Neural cell (in vitro differentiated cells): ENCODE data around the gene PLCD1. TPM values are rescaled to one million over a fixed set of nuclear protein-coding genes. Genes with fewer than 3 reads are reported as not detected.
"Not testable (repeated sequence)": the region's sequence is repeated elsewhere in the genome, so short reads cannot be mapped to it uniquely, and the experiment has no call there.

ENCODE experiments used
- H2AFZ ChIP-seq: fragments of 200-600, 300-800 bp; sonication (generic), shearing (Covaris generic); 2 replicates; pipeline ENCODE4 v1.6.0; 2014; ENCODE audit warnings: low read depth, mild to moderate bottlenecking, antibody characterized with exemption, low read length, moderate library complexity
- H3F3A ChIP-seq: fragments of 200-600 bp; shearing (Covaris generic); 2 replicates; pipeline ENCODE4 v1.6.1; 2016; ENCODE audit warnings: mild to moderate bottlenecking, moderate library complexity, mixed read lengths, antibody characterized with exemption, low read length; ENCODE audit not compliant: insufficient read depth, poor library complexity, severe bottlenecking
- H3K27ac ChIP-seq: fragments of 200-600, 300-800 bp; sonication (generic), shearing (Covaris generic); 2 replicates; pipeline ENCODE4 v1.5.1; 2014; ENCODE audit warnings: mild to moderate bottlenecking, low read length, moderate library complexity
- H3K27me3 ChIP-seq: fragments of 300-800, 200-600 bp; sonication (generic), shearing (Covaris generic); 2 replicates; pipeline ENCODE4 v1.6.0; 2014; ENCODE audit warnings: mild to moderate bottlenecking, low read depth, low read length, moderate library complexity; ENCODE audit not compliant: insufficient read depth
- H3K36me3 ChIP-seq: fragments of 300-800, 200-600 bp; sonication (generic), shearing (Covaris generic); 2 replicates; pipeline ENCODE4 v1.5.1; 2014; ENCODE audit warnings: mild to moderate bottlenecking, antibody characterized with exemption, low read length, moderate library complexity; ENCODE audit not compliant: insufficient read depth
- H3K4me2 ChIP-seq: fragments of 300-800, 200-600 bp; sonication (generic), shearing (Covaris generic); 2 replicates; pipeline ENCODE4 v1.6.0; 2014; ENCODE audit warnings: mild to moderate bottlenecking, low read length
- H3K4me3 ChIP-seq: fragments of 300-800, 200-600 bp; sonication (generic), shearing (Covaris generic); 2 replicates; pipeline ENCODE4 v1.5.1; 2014; ENCODE audit warnings: mild to moderate bottlenecking, low read length, moderate library complexity
- H3K79me2 ChIP-seq: fragments of 200-600 bp; shearing (Covaris generic); replicated peaks from 2 replicates; pipeline ENCODE4 v1.6.0; 2014; ENCODE audit warnings: mild to moderate bottlenecking, low read length, moderate library complexity; ENCODE audit not compliant: insufficient read depth
- H3K9ac ChIP-seq: fragments of 300-800, 200-600 bp; sonication (generic), shearing (Covaris generic); 2 replicates; pipeline ENCODE4 v1.6.1; 2016; ENCODE audit warnings: mild to moderate bottlenecking, low read length, mixed read lengths
- H3K9me2 ChIP-seq: fragments of 200-600 bp; shearing (Covaris generic); 2 replicates; pipeline ENCODE4 v1.6.1; 2016; ENCODE audit warnings: mild to moderate bottlenecking, low read length, mixed read lengths; ENCODE audit not compliant: insufficient read depth
- H3K9me3 ChIP-seq: fragments of 200-600, 300-800 bp; sonication (generic), shearing (Covaris generic); 2 replicates; pipeline ENCODE4 v1.6.1; 2016; ENCODE audit warnings: mild to moderate bottlenecking, mixed run types, low read length, moderate library complexity, mixed read lengths
- H4K20me1 ChIP-seq: fragments of 200-600 bp; shearing (Covaris generic); 2 replicates; pipeline ENCODE4 v1.6.1; 2016; ENCODE audit warnings: mild to moderate bottlenecking, mixed run types; ENCODE audit not compliant: insufficient read depth
- CTCF ChIP-seq: fragments of 450-650 bp; IDR thresholded peaks from 2 replicates; pipeline ENCODE4 v1.5.1; 2014; ENCODE audit warnings: antibody characterized with exemption, mild to moderate bottlenecking, moderate library complexity; ENCODE audit not compliant: poor library complexity, severe bottlenecking
- EP300 ChIP-seq: fragments of 450-650 bp; conservative IDR thresholded peaks from 2 replicates; pipeline ENCODE4 v1.6.1; 2014; ENCODE audit warnings: antibody characterized with exemption, mild to moderate bottlenecking, moderate library complexity; ENCODE audit not compliant: poor library complexity, severe bottlenecking
- EZH2 ChIP-seq: fragments of 200-600, 300-800 bp; shearing (Covaris generic), sonication (generic); IDR thresholded peaks from 2 replicates; pipeline ENCODE4 v1.6.1; 2014; ENCODE audit warnings: antibody characterized with exemption, low read length, borderline replicate concordance, mild to moderate bottlenecking; ENCODE audit not compliant: insufficient read depth, poor library complexity, severe bottlenecking
- MXI1 ChIP-seq: fragments of 450-650 bp; conservative IDR thresholded peaks from 2 replicates; pipeline ENCODE4 v1.6.1; 2014; ENCODE audit warnings: antibody characterized with exemption, mild to moderate bottlenecking; ENCODE audit not compliant: poor library complexity, severe bottlenecking
- POLR2AphosphoS5 ChIP-seq: IDR thresholded peaks from 2 replicates; pipeline ENCODE4 v1.6.1; 2012
- RAD21 ChIP-seq: fragments of 450-650 bp; conservative IDR thresholded peaks from 2 replicates; pipeline ENCODE4 v1.6.1; 2014; ENCODE audit warnings: antibody characterized with exemption, mild to moderate bottlenecking, moderate library complexity
- SMC3 ChIP-seq: fragments of 450-650 bp; conservative IDR thresholded peaks from 2 replicates; pipeline ENCODE4 v1.6.1; 2014; ENCODE audit warnings: antibody characterized with exemption, mild to moderate bottlenecking, moderate library complexity; ENCODE audit not compliant: poor library complexity
- TAF1 ChIP-seq: IDR thresholded peaks from 2 replicates; pipeline ENCODE4 v1.6.1; 2012; ENCODE audit warnings: low read depth
- polyA plus RNA-seq: library from polyadenylated mRNA; depleted of rRNA; stranded (reverse); fragments of >200 nt; gene quantifications from 2 replicates; pipeline ENCODE4 v1.2.3, GENCODE V29; 2014
- TF ChIP-seq, protein P1 (sequence below): IDR thresholded peaks from 2 replicates; pipeline ENCODE4 v1.6.1; 2012; ENCODE audit warnings: borderline replicate concordance

Gene PLCD1
- polyA plus RNA-seq, 1 donor from 2014 or later, result 4.6 TPM

DNA sequence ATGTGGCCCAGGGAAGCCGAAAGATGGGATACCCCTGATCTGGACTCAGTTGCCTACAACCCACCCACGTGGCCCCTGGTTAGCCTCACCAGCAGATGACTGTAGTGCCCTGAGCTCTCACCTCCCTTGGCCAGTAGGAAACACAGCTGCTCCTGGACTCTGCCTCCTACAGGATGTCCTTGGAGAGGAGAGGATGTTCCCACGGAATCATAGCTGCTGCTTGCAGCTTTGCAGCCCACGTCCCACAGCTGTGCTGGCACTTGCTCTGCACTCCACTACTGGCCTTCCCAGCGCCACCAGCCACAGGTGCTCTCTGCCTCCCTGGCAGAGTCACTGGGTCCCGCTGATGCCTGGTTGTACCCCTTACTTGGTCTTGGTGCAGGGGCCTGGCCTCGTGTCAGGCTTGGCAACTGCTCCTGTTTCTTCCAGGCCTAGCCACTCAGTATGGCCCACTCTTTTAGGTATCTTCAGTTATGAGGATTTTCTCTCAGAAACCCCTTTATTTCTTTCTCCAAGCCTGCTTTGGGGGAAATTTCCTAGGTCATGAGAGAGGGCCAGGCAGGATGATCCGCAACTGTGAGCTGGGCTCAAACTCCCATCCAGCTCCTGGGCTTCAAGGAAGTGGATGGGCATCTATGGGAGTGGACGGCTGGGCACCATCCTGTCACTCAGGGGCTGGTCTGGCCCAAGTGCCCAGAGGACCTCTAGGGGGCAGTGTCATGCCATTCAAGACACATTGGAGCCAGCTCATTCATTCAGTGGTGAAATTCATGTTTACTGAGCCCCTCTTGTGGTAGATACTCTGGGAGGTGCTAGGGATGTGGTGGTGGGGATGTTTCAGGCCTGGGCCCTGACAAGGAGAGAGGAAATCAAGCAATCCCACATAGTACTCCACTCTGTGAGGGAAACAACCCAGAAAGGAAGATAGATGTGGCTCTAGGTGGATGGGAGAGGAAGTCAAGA is 55.0 kb downstream of the PLCD1 start:
- H3K9me2 ChIP-seq, result no peaks in the 10 kb centered on the region
- no peaks in the 10 kb centered on the region for H3F3A ChIP-seq
- H3K27ac ChIP-seq, result no peak overlapping the region
- no peaks in the 10 kb centered on the region for H3K27me3 ChIP-seq
- no peaks in the 10 kb centered on the region for H4K20me1 ChIP-seq
- peak; percentile 14 for TF ChIP-seq RAD21
- TF ChIP-seq POLR2AphosphoS5, result no peak
- peak; percentile 41 for TF ChIP-seq CTCF
- no peak overlapping the region for H2AFZ ChIP-seq
- H3K4me2 ChIP-seq, result no peak overlapping the region
- H3K9me3 ChIP-seq, result no peaks in the 10 kb centered on the region
- peaks cover 8% of the 10 kb centered on the region for H3K36me3 ChIP-seq
- H3K79me2 ChIP-seq, result no peaks in the 10 kb centered on the region
- no peak overlapping the region for H3K4me3 ChIP-seq
- no peak overlapping the region for H3K9ac ChIP-seq

DNA sequence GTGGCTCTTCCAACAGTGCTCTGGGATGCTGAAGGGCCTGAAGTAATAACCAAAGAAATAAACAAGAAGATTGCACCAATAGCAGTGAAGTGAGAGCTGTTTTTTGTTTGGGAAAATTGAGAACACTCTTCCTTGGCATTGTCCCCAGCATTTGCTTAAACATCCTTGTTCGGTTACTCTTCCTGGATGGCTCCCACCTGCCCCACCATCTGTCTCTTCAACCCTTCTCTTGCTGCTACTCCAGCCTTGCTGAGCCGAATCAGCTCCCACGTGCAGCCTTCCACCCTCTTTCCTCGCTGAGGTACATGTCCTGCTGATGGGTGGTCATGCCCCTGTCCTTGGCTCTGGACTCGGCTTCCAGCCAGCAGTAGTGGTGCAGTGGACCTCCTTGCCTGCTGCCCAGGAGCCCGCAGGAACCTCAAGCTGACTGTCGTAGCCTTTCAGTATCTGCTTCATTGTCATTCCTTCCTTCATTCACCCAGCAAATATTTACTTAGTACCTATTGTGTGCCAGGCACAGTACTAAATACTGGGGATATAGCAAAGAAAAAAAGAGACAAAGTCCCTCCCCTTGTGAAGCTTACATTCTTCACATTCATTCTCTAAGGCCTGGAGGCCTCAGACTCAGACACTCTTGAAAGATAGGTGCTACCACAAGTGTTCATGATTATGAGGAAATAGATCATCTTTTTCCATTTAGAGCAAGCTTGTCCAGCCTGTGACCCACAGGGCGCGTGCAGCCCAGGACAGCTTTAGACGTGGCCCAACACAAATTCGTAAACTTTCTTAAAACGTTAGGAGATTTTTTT is 56.0 kb downstream of the PLCD1 start:
- H3K4me2 ChIP-seq, result no peak overlapping the region
- no peaks in the 10 kb centered on the region for H3K79me2 ChIP-seq
- no peaks in the 10 kb centered on the region for H3K27me3 ChIP-seq
- no peak overlapping the region for H3K9ac ChIP-seq
- no peak overlapping the region for H2AFZ ChIP-seq
- H4K20me1 ChIP-seq, result no peaks in the 10 kb centered on the region
- H3F3A ChIP-seq, result no peaks in the 10 kb centered on the region
- H3K36me3 ChIP-seq, result peaks cover 8% of the 10 kb centered on the region
- H3K4me3 ChIP-seq, result no peak overlapping the region
- H3K9me2 ChIP-seq, result no peaks in the 10 kb centered on the region
- no peaks in the 10 kb centered on the region for H3K9me3 ChIP-seq
- H3K27ac ChIP-seq, result no peak overlapping the region
- TF ChIP-seq TAF1 (no peak), CTCF (no peak), EZH2 (no peak), POLR2AphosphoS5 (no peak), RAD21 (no peak), SMC3 (no peak), EP300 (no peak), MXI1 (no peak)
- TF ChIP-seq, protein P1, sequence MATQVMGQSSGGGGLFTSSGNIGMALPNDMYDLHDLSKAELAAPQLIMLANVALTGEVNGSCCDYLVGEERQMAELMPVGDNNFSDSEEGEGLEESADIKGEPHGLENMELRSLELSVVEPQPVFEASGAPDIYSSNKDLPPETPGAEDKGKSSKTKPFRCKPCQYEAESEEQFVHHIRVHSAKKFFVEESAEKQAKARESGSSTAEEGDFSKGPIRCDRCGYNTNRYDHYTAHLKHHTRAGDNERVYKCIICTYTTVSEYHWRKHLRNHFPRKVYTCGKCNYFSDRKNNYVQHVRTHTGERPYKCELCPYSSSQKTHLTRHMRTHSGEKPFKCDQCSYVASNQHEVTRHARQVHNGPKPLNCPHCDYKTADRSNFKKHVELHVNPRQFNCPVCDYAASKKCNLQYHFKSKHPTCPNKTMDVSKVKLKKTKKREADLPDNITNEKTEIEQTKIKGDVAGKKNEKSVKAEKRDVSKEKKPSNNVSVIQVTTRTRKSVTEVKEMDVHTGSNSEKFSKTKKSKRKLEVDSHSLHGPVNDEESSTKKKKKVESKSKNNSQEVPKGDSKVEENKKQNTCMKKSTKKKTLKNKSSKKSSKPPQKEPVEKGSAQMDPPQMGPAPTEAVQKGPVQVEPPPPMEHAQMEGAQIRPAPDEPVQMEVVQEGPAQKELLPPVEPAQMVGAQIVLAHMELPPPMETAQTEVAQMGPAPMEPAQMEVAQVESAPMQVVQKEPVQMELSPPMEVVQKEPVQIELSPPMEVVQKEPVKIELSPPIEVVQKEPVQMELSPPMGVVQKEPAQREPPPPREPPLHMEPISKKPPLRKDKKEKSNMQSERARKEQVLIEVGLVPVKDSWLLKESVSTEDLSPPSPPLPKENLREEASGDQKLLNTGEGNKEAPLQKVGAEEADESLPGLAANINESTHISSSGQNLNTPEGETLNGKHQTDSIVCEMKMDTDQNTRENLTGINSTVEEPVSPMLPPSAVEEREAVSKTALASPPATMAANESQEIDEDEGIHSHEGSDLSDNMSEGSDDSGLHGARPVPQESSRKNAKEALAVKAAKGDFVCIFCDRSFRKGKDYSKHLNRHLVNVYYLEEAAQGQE, result no peak

DNA sequence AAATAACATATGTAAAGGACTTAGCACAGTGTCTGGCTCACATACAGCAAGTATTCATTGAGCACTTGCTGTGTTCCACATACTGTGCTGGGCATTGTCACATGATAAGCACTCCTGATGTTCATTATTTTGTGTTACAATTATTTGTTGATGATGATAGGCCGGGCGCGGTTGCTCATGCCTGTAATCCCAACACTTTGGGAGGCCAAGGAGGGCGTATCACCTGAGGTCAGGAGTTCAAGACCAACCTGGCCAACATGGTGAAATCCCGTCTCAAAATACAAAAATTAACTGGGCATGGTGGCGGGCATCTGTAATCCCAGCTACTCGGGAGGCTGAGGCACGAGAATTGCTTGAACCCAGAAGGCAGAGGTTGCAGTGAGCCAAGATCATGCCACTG is 57.4 kb downstream of the PLCD1 start:
- not testable (repeated sequence) for H3K4me3 ChIP-seq, H2AFZ ChIP-seq, H3K79me2 ChIP-seq, H3K27me3 ChIP-seq, H3K27ac ChIP-seq, H3K9ac ChIP-seq, H3K4me2 ChIP-seq, H3K9me2 ChIP-seq, H3K36me3 ChIP-seq, H3F3A ChIP-seq, H3K9me3 ChIP-seq, H4K20me1 ChIP-seq
